T-helper 1 cell treated with Interleukin-12 subunit alpha and Interleukin-12 subunit beta and Interleukin-4 antibody, amounts not matched to agents 30 ng/mL and 1 ng/mL, for 36 hours (primary cell): ENCODE measurements around the gene CHST3. TPM values are rescaled to one million over a fixed set of nuclear protein-coding genes. Genes with fewer than 3 reads are reported as not detected.

Experiments
- intact Hi-C: fragments of 100-400 bp; cut with micrococcal nuclease; formaldehyde crosslinking; loops from one replicate; pipeline ENCODE4 v1.15.1; 2024
- total RNA-seq: library from RNA; stranded (reverse); gene quantifications from 2 replicates; pipeline ENCODE4 v1.2.3, GENCODE V29; 2022

CHST3 gene
- total RNA-seq, 1 donor from 2014 or later = not detected

GRCh38 chr10:72050873-72051272, 86.7 kb downstream of the CHST3 start:
- intact Hi-C loops = no loop called here

- intact Hi-C loops = no loop called here
Measured at GRCh38 chr10:72053690-72054089, 89.5 kb downstream of the CHST3 start.

- intact Hi-C loops = no loop called here
Measured at GRCh38 chr10:72056113-72056512, 91.9 kb downstream of the CHST3 start.

GRCh38 chr10:72056932-72057751, 92.9 kb downstream of the CHST3 start:
- intact Hi-C loops = no loop called here

- intact Hi-C loops = no loop called here
Measured at GRCh38 chr10:72058347-72058898, 94.2 kb downstream of the CHST3 start.

- intact Hi-C loops = no loop called here
Measured at GRCh38 chr10:72058989-72059842, 95.0 kb downstream of the CHST3 start.

GRCh38 chr10:72059843-72060822, 95.9 kb downstream of the CHST3 start:
- intact Hi-C loops = no loop called here

- intact Hi-C loops = no loop called here
Measured at GRCh38 chr10:72061491-72061890, 97.3 kb downstream of the CHST3 start.

GRCh38 chr10:72061930-72062329, 97.7 kb downstream of the CHST3 start:
- intact Hi-C loops = no loop called here

- intact Hi-C loops = no loop called here
Measured at GRCh38 chr10:72062382-72062781, 98.2 kb downstream of the CHST3 start.

Other genes with a start within 250 kb of the CHST3 start
- 0.29 and 0.42 TPM in 2 replicates for gene C10orf105, start 244.6 kb upstream of the CHST3 start, total RNA-seq
- gene VSIR, start 190.9 kb upstream of the CHST3 start, total RNA-seq = 117 and 118 TPM in 2 replicates
- 188 and 192 TPM in 2 replicates for gene PSAP, start 113.1 kb upstream of the CHST3 start, total RNA-seq
- 341 and 344 TPM in 2 replicates for gene SPOCK2, start 124.2 kb downstream of the CHST3 start, total RNA-seq